Fibroblast of skin of right quadriceps (primary cell): ENCODE results near the gene SGSM2.

Experiments used
- DNase-seq: peaks from one replicate; pipeline ENCODE4 v3.0.0-alpha.2; 2013

SGSM2 gene

DNA sequence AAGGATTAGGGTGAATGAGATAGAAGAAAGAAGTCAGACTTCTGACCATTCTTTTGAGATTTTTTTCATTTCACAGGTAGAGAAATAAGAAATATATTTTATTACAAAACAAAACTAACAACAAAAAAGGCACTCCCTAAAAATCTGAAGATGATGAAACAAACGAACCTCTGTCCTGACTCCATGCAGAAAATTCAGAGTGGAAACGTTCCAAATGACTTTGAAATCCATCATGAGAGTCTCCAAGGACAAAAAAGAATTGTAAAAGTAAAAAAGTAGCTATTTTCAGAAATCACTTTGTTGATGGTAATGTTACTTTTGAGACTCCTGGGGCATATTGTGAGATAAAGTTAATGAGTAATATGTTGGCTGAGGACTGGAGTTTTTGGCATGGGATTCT, 89.9 kb downstream of the SGSM2 start:
- no peak for DNase-seq

DNA sequence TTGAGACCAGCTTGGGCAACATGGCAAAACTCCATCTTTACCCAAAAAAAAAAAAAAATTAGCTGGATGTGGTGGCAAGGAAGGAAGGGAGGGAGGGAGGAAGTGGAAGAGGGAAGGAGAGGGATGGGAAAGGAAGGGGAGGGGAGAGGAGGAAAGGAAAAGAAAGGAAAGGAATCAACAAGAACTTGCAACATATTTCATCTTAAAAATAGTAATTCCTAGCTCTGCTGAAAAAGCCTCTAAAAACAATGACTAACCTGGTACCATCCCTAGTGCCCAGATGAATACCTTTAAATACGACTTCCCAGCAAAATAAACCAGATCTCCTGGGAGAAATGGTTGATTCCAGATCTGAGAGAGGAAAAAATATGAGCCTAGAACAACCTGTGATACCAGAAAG, 90.6 kb downstream of the SGSM2 start:
- no peak for DNase-seq
